Motor neuron (in vitro differentiated cells): Measurements from ENCODE around the gene EPHB6. TPM values are rescaled to one million over a fixed set of nuclear protein-coding genes. Genes with fewer than 3 reads are reported as not detected.

Experiments
- ATAC-seq, 8 experiments: fragments of 200-7000 bp; cut with Tn5 transposase; replicated peaks in 6 of 8; 2 replicates each; pipeline ENCODE4 v1.8.0; 2021; ENCODE audit warnings: mild to moderate bottlenecking in 8 of 8, moderate library complexity in 8 of 8
- H3K27ac ChIP-seq, 2 donors: fragments of 250-450 bp; sonication (Bioruptor Pico); 2 replicates each; pipeline ENCODE4 v1.9.0; 2021; ENCODE audit warnings: antibody characterized with exemption in 2 of 2, mild to moderate bottlenecking in 2 of 2, moderate library complexity in 1 of 2
- H3K4me1 ChIP-seq, 2 donors: fragments of 250-450 bp; sonication (Bioruptor Pico); replicated peaks in 1 of 2; 2 replicates each; pipeline ENCODE4 v1.6.1; 2021; ENCODE audit warnings: antibody characterized with exemption in 2 of 2, mild to moderate bottlenecking in 2 of 2, moderate library complexity in 1 of 2
- H3K4me3 ChIP-seq, 5 donors: fragments of 250-450 bp; sonication (Bioruptor Pico); 2 replicates each; pipeline ENCODE4 v1.9.0; 2021; ENCODE audit warnings: antibody characterized with exemption in 5 of 5, mild to moderate bottlenecking in 5 of 5, moderate library complexity in 4 of 5
- WGBS, 10 experiments: fragments of 450-650 bp; shearing (Covaris generic); methylation state at CpG; one replicate each; pipeline ENCODE4 v1.0.0; 2022; 5-methylcytosine and 5-hydroxymethylcytosine counted together
- in situ Hi-C, 9 experiments: fragments of 400-800 bp; cut with MboI; loops; one replicate each; pipeline ENCODE4 v1.15.0; 2021; ENCODE audit warnings: low sequenced_read_pairs in 9 of 9, low pct_unique_long_range_greater_than_20kb in 2 of 9; ENCODE audit not compliant: unreplicated experiment in 9 of 9
- total RNA-seq, 8 experiments: library from RNA; unstranded; fragments of 300-600 nt; gene quantifications; 2 replicates each; pipeline versions ENCODE4 v1.2.3 to v1.2.4, GENCODE V29; 2022

The EPHB6 gene
- total RNA-seq, 8 experiments from 2014 or later: 0.97 to 9.9 (median 3.3) TPM

GRCh38 chr7:142814451-142814850 lies 40.4 kb upstream of the EPHB6 start:
- H3K4me3 ChIP-seq: no peak overlapping the region
- in situ Hi-C loops: no loop called here
- ATAC-seq: no peak
- WGBS, 10 experiments: 0 to 90% (median 60%) methylated on average over 2 of the region's 2 CpGs; no CpG with 5 or more reads in 1 of the 10 experiments
- no peak overlapping the region for H3K27ac ChIP-seq
- H3K4me1 ChIP-seq: no peaks in the 10 kb centered on the region

- H3K27ac ChIP-seq: no peak overlapping the region
- no peak for ATAC-seq
- H3K4me1 ChIP-seq: no peaks in the 10 kb centered on the region
- no peak overlapping the region for H3K4me3 ChIP-seq
- in situ Hi-C loops: no loop called here
- WGBS, 10 experiments: 67 to 100% (median 81%) methylated on average over 2 to 3 of the region's 3 CpGs; no CpG with 5 or more reads in 7 of the 10 experiments
Measured at GRCh38 chr7:142815134-142815533, 39.7 kb upstream of the EPHB6 start.

GRCh38 chr7:142817506-142817905 lies 37.4 kb upstream of the EPHB6 start:
- no peak overlapping the region for H3K27ac ChIP-seq
- 15 to 92% (median 43%) methylated on average over 1 to 2 of the region's 2 CpGs; no CpG with 5 or more reads in 3 of the 10 experiments for WGBS, 10 experiments
- in situ Hi-C loops: no loop called here

GRCh38 chr7:142819530-142819929 lies 35.3 kb upstream of the EPHB6 start:
- in situ Hi-C loops: no loop called here
- no peaks in the 10 kb centered on the region for H3K4me1 ChIP-seq
- 0 to 72% (median 47%) methylated on average over 1 to 5 of the region's 5 CpGs; no CpG with 5 or more reads in 2 of the 10 experiments for WGBS, 10 experiments
- ATAC-seq: no peak
- no peak overlapping the region for H3K4me3 ChIP-seq
- no peak overlapping the region for H3K27ac ChIP-seq

More at GRCh38 chr7:142817506-142817905, 37.4 kb upstream of the EPHB6 start:
- Histone ChIP-seq H3K4me1 (no peaks in the 10 kb centered on the region), H3K4me3 (no peak overlapping the region)
- no peak for ATAC-seq

GRCh38 chr7:142822714-142823113 lies 32.2 kb upstream of the EPHB6 start:
- in situ Hi-C loops: no loop called here
- H3K4me1 ChIP-seq: no peaks in the 10 kb centered on the region
- 0 to 83% (median 10%) methylated on average over 1 of the region's 1 CpG for WGBS, 10 experiments
- no peak overlapping the region for H3K27ac ChIP-seq
- ATAC-seq: no peak
- no peak overlapping the region for H3K4me3 ChIP-seq

GRCh38 chr7:142827951-142828500 lies 26.9 kb upstream of the EPHB6 start:
- ATAC-seq: no peak
- H3K4me3 ChIP-seq: no peak overlapping the region
- WGBS, 10 experiments: 0 to 67% (median 40%) methylated on average over 1 of the region's 1 CpG; no CpG with 5 or more reads in 3 of the 10 experiments

GRCh38 chr7:142832417-142832816 lies 22.5 kb upstream of the EPHB6 start:
- no peaks in the 10 kb centered on the region for H3K4me1 ChIP-seq
- ATAC-seq: no peak
- H3K27ac ChIP-seq: no peak overlapping the region
- WGBS, 10 experiments: 0 to 100% (median 73%) methylated on average over 1 to 2 of the region's 2 CpGs; no CpG with 5 or more reads in 2 of the 10 experiments
- no peak overlapping the region for H3K4me3 ChIP-seq
- in situ Hi-C loops: no loop called here

More at GRCh38 chr7:142827951-142828500, 26.9 kb upstream of the EPHB6 start:
- Histone ChIP-seq H3K4me1 (no peaks in the 10 kb centered on the region), H3K27ac (no peak overlapping the region)
- in situ Hi-C loops: no loop called here

GRCh38 chr7:142833174-142834048 lies 21.5 kb upstream of the EPHB6 start:
- in situ Hi-C loops: no loop called here
- ATAC-seq: peak in 6 of 8 experiments; percentile 55 to 95 (median 66)
- Histone ChIP-seq H3K4me1 (no peaks in the 10 kb centered on the region), H3K4me3 (no peak overlapping the region), H3K27ac (no peak overlapping the region)
- 41 to 92% (median 84%) methylated on average over 2 to 6 of the region's 6 CpGs for WGBS, 10 experiments

- no peak for ATAC-seq
- WGBS, 10 experiments: 10 to 90% (median 36%) methylated on average over 1 to 3 of the region's 3 CpGs; no CpG with 5 or more reads in 2 of the 10 experiments
- in situ Hi-C loops: no loop called here
Measured at GRCh38 chr7:142835487-142835886, 19.4 kb upstream of the EPHB6 start.

GRCh38 chr7:142836426-142836825 lies 18.4 kb upstream of the EPHB6 start:
- Histone ChIP-seq H3K27ac (no peak overlapping the region), H3K4me3 (no peak overlapping the region), H3K4me1 (no peaks in the 10 kb centered on the region)
- in situ Hi-C loops: no loop called here
- 19 to 100% (median 65%) methylated on average over 1 to 2 of the region's 3 CpGs; no CpG with 5 or more reads in 4 of the 10 experiments for WGBS, 10 experiments
- ATAC-seq: no peak

More at GRCh38 chr7:142835487-142835886, 19.4 kb upstream of the EPHB6 start:
- H3K27ac ChIP-seq: no peak overlapping the region
- no peak overlapping the region for H3K4me3 ChIP-seq
- H3K4me1 ChIP-seq: no peaks in the 10 kb centered on the region

GRCh38 chr7:142838461-142839213 lies 16.2 kb upstream of the EPHB6 start:
- in situ Hi-C loops: no loop called here
- Histone ChIP-seq H3K27ac (no peak overlapping the region), H3K4me3 (no peak overlapping the region), H3K4me1 (no peaks in the 10 kb centered on the region)
- ATAC-seq: peak in 1 of 8 experiments; percentile 36
- 36 to 100% (median 66%) methylated on average over 1 to 4 of the region's 4 CpGs for WGBS, 10 experiments

- no peaks in the 10 kb centered on the region for H3K4me1 ChIP-seq
- H3K27ac ChIP-seq: no peak overlapping the region
- WGBS, 10 experiments: 0 to 100% (median 67%) methylated on average over 1 of the region's 1 CpG; no CpG with 5 or more reads in 5 of the 10 experiments
- in situ Hi-C loops: no loop called here
- no peak for ATAC-seq
- no peak overlapping the region for H3K4me3 ChIP-seq
Measured at GRCh38 chr7:142842251-142842766, 12.6 kb upstream of the EPHB6 start.

- ATAC-seq: no peak
- Histone ChIP-seq H3K27ac (no peak overlapping the region), H3K4me3 (no peak overlapping the region), H3K4me1 (no peaks in the 10 kb centered on the region)
- in situ Hi-C loops: no loop called here
- 0 to 100% (median 60%) methylated on average over 1 to 2 of the region's 2 CpGs for WGBS, 10 experiments
Measured at GRCh38 chr7:142847353-142847752, 7.5 kb upstream of the EPHB6 start.
